Endothelial cell (in vitro differentiated cells): ENCODE measurements around the gene NCKAP5L. TPM values are rescaled to one million over a fixed set of nuclear protein-coding genes. Genes with fewer than 3 reads are reported as not detected.
A peak's percentile ranks its signal among the peaks of the same experiment; 100 is the strongest.

ENCODE experiments used
- DNase-seq: peaks from one replicate; pipeline ENCODE4 v3.0.0; 2021; ENCODE audit warnings: low spot score
- H3K27ac Mint-ChIP-seq: one replicate; pipeline ENCODE4 v1.8.0; 2021; ENCODE audit warnings: mixed read lengths, inconsistent platforms; ENCODE audit not compliant: unreplicated experiment
- H3K27me3 Mint-ChIP-seq: one replicate; pipeline ENCODE4 v1.8.0; 2021; ENCODE audit warnings: mild to moderate bottlenecking, moderate library complexity, mixed read lengths, inconsistent platforms; ENCODE audit not compliant: unreplicated experiment
- H3K36me3 Mint-ChIP-seq: one replicate; pipeline ENCODE4 v1.8.0; 2021; ENCODE audit warnings: mild to moderate bottlenecking, low read depth, mixed read lengths, inconsistent platforms; ENCODE audit not compliant: unreplicated experiment
- H3K4me1 Mint-ChIP-seq: one replicate; pipeline ENCODE4 v1.8.0; 2021; ENCODE audit warnings: mild to moderate bottlenecking, mixed read lengths, inconsistent platforms; ENCODE audit not compliant: unreplicated experiment
- H3K4me3 Mint-ChIP-seq: one replicate; pipeline ENCODE4 v1.8.0; 2021; ENCODE audit warnings: mild to moderate bottlenecking, mixed read lengths, inconsistent platforms; ENCODE audit not compliant: unreplicated experiment
- H3K9me3 Mint-ChIP-seq: one replicate; pipeline ENCODE4 v1.8.0; 2021; ENCODE audit warnings: mixed read lengths, inconsistent platforms; ENCODE audit not compliant: unreplicated experiment
- total RNA-seq: library from RNA; stranded (reverse); fragmentation: NEBNext Ultra II Directional; extraction: Animal tissue kit (Norgen Biotek cat#: 25700); gene quantifications from one replicate; pipeline ENCODE4 v1.2.1, GENCODE V29; 2021; ENCODE audit not compliant: unreplicated experiment
- TF ChIP-seq, protein P1 (sequence below): fragments of 200-600 bp; sonication (generic); IDR thresholded peaks from one replicate; pipeline ENCODE4 v1.5.0; 2021; ENCODE audit warnings: antibody characterized with exemption; ENCODE audit not compliant: unreplicated experiment

Gene NCKAP5L
- total RNA-seq, 1 donor from 2014 or later: 70.9 TPM

DNA sequence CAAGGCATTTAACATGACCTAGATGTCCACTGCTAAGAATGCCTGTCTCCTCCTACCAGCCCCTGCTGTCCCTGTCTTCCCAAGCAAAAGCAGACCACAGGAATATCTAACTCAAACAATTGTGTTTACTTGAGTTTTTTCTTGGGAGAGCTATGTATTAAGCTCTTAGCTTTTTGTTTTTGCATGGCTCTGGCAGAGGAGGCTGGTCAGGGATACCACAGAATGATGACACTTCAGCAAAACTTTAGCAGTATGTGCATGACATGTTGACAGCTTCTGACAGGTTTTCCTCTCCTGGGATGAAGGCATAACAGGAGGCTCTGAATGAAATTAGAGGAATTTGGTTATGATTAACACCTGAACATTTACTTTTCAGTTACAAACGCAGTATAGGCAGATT is 79.9 kb downstream of the NCKAP5L start:
- H3K4me1 Mint-ChIP-seq: peaks cover 40% of the 10 kb centered on the region
- peaks cover 2% of the 10 kb centered on the region for H3K27me3 Mint-ChIP-seq
- DNase-seq: no peak
- no peaks in the 10 kb centered on the region for H3K9me3 Mint-ChIP-seq
- TF ChIP-seq, protein P1, sequence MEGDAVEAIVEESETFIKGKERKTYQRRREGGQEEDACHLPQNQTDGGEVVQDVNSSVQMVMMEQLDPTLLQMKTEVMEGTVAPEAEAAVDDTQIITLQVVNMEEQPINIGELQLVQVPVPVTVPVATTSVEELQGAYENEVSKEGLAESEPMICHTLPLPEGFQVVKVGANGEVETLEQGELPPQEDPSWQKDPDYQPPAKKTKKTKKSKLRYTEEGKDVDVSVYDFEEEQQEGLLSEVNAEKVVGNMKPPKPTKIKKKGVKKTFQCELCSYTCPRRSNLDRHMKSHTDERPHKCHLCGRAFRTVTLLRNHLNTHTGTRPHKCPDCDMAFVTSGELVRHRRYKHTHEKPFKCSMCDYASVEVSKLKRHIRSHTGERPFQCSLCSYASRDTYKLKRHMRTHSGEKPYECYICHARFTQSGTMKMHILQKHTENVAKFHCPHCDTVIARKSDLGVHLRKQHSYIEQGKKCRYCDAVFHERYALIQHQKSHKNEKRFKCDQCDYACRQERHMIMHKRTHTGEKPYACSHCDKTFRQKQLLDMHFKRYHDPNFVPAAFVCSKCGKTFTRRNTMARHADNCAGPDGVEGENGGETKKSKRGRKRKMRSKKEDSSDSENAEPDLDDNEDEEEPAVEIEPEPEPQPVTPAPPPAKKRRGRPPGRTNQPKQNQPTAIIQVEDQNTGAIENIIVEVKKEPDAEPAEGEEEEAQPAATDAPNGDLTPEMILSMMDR: no peak
- H3K4me3 Mint-ChIP-seq: no peak overlapping the region
- peaks cover 7% of the 10 kb centered on the region for H3K36me3 Mint-ChIP-seq
- no peak overlapping the region for H3K27ac Mint-ChIP-seq

DNA sequence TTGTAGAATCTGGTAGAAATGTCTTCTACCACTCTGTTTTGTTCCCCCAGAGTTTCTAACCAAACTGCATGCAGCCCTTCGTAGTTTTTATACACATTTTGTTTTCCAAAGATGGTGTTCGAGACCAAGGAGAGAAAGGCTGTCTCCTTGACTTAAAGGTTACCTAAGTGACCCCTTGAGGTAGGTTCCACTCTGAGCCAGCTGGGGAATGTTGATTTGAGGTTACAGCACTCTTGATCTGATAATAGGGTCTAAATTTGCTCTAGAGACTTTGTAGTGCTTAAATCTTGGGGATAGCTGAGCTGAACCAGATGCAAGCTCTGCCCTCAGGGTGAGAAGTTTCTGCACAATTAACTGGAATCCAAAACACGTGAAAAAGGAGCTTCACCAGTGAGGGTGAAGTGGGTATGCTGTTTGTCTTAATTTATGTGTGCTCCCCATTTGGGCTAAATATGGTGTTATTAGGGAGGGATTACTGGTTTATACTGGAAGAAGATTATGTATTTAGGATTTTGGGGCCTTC is 83.8 kb downstream of the NCKAP5L start:
- Mint-ChIP-seq H3K27ac (no peak overlapping the region), H3K9me3 (no peaks in the 10 kb centered on the region), H3K4me1 (peaks cover 42% of the 10 kb centered on the region), H3K27me3 (peaks cover 18% of the 10 kb centered on the region), H3K4me3 (peak overlapping the region; percentile 84), H3K36me3 (peaks cover 10% of the 10 kb centered on the region)
- TF ChIP-seq, protein P1: no peak
- DNase-seq: no peak

GRCh38 chr12:49741882-49742620 is 86.2 kb downstream of the NCKAP5L start:
- Mint-ChIP-seq H3K27me3 (peaks cover 19% of the 10 kb centered on the region), H3K4me1 (peaks cover 37% of the 10 kb centered on the region), H3K9me3 (no peaks in the 10 kb centered on the region), H3K27ac (peak overlapping the region; percentile 100), H3K4me3 (peak overlapping the region; percentile 99), H3K36me3 (peaks cover 10% of the 10 kb centered on the region)
- TF ChIP-seq, protein P1: no peak
- peak; percentile 73 for DNase-seq

Other genes starting within 250 kb of the NCKAP5L start
- gene FAM186B, start 222.8 kb downstream of the NCKAP5L start, total RNA-seq: 1.9 TPM
- gene PRPF40B, start 204.9 kb downstream of the NCKAP5L start, total RNA-seq: 9.2 TPM
- gene FMNL3, start 121.0 kb downstream of the NCKAP5L start, total RNA-seq: 194 TPM
- gene TMBIM6, start 86.9 kb downstream of the NCKAP5L start, total RNA-seq: 571 TPM
- 2.6 TPM for gene BCDIN3D, start 14.7 kb upstream of the NCKAP5L start, total RNA-seq
- not detected for gene FAIM2, start 75.5 kb upstream of the NCKAP5L start, total RNA-seq
- gene AQP2, start 122.3 kb upstream of the NCKAP5L start, total RNA-seq: 0.05 TPM
- 0.26 TPM for gene AQP5, start 133.5 kb upstream of the NCKAP5L start, total RNA-seq
- not detected for gene AQP6, start 144.5 kb upstream of the NCKAP5L start, total RNA-seq
- 19.5 TPM for gene RACGAP1, start 197.1 kb upstream of the NCKAP5L start, total RNA-seq
- 1.9 TPM for gene ASIC1, start 229.2 kb upstream of the NCKAP5L start, total RNA-seq